GM12878 (cell line): ENCODE measurements around the gene NAT10. TPM values are rescaled to one million over a fixed set of nuclear protein-coding genes. Genes with fewer than 3 reads are reported as not detected.

Source experiments
- ATF3 ChIP-seq: IDR thresholded peaks from 2 replicates; pipeline ENCODE4 v1.6.1; 2011; ENCODE audit warnings: low read depth, mild to moderate bottlenecking, low read length, moderate library complexity, borderline replicate concordance; ENCODE audit errors: extremely low read depth
- BCL3 ChIP-seq: IDR thresholded peaks from 2 replicates; pipeline ENCODE4 v1.6.1; 2011; ENCODE audit warnings: borderline replicate concordance, low read depth, mild to moderate bottlenecking, moderate library complexity, low read length; ENCODE audit not compliant: insufficient read depth, poor library complexity, severe bottlenecking
- CHD1 ChIP-seq: IDR thresholded peaks from 2 replicates; pipeline ENCODE4 v1.6.1; 2012; ENCODE audit warnings: low read depth, low read length, improper control_type of control experiment
- E2F4 ChIP-seq: IDR thresholded peaks from 2 replicates; pipeline ENCODE4 v1.6.1; 2012; ENCODE audit warnings: low read depth, low read length, improper control_type of control experiment
- JUND ChIP-seq: IDR thresholded peaks from 2 replicates; pipeline ENCODE4 v1.6.1; 2012; ENCODE audit warnings: low read depth, mild to moderate bottlenecking, low read length, improper control_type of control experiment, moderate library complexity
- MAX ChIP-seq: IDR thresholded peaks from 2 replicates; pipeline ENCODE4 v1.6.1; 2012; ENCODE audit warnings: low read depth, low read length, improper control_type of control experiment
- NR2C2 ChIP-seq: IDR thresholded peaks from 2 replicates; pipeline ENCODE4 v1.6.1; 2011; ENCODE audit warnings: borderline replicate concordance, low read depth; ENCODE audit not compliant: control insufficient read depth, insufficient read length
- SREBF2 ChIP-seq: IDR thresholded peaks from 2 replicates; pipeline ENCODE4 v1.6.1; 2012; ENCODE audit warnings: mild to moderate bottlenecking, low read length
- TCF3 ChIP-seq: IDR thresholded peaks from 2 replicates; pipeline ENCODE4 v1.6.1; 2012; ENCODE audit warnings: low read depth, mild to moderate bottlenecking, low read length, borderline replicate concordance; ENCODE audit not compliant: insufficient read depth
- polyA plus RNA-seq, 11 experiments: library from polyadenylated mRNA; depleted of rRNA in 4 of 11; unstranded in 6 of 11; stranded (reverse) in 5 of 11; fragments of >200 nt; fragmentation: Nextera tagmentation in 4 of 11; fragmentation: Illumina TruSeq in 1 of 11; extraction: Ambion mirVana in 4 of 11; extraction: Trizol in 1 of 11; gene quantifications; 1 replicate in 1 of 11; 2 replicates in 10 of 11; pipeline versions ENCODE4 v1.2.1 to v1.2.3, GENCODE V29; 2011 to 2016; ENCODE audit warnings: inconsistent platforms in 2 of 11, missing spikeins in 2 of 11, low read depth in 1 of 11
- total RNA-seq, 4 experiments: library from RNA; depleted of rRNA in 3 of 4; stranded (reverse); fragments of >200 nt in 3 of 4; fragmentation: Illumina TruSeq in 1 of 4; extraction: Trizol in 1 of 4; gene quantifications; 2 replicates each; pipeline versions ENCODE4 v1.2.1 to v1.2.3, GENCODE V29; 2013 to 2021

Gene NAT10
- total and polyA plus RNA-seq, 10 of the 15 experiments (the other 5 are each of a cell fraction or from before 2014, with no cell fraction given), result 45.1 to 95.5 (median 72.8) TPM

- TF ChIP-seq ATF3, result no peak
- no peak for TF ChIP-seq SREBF2
- TF ChIP-seq CHD1, result no peak
- no peak for TF ChIP-seq MAX
- no peak for TF ChIP-seq TCF3
- no peak for TF ChIP-seq NR2C2
- no peak for TF ChIP-seq E2F4
- no peak for TF ChIP-seq JUND
- no peak for TF ChIP-seq BCL3
Measured at GRCh38 chr11:34168642-34169420, 63.4 kb downstream of the NAT10 start (continued).
